HepG2 (cell line): ENCODE measurements around the gene RECQL5. TPM values are rescaled to one million over a fixed set of nuclear protein-coding genes. Genes with fewer than 3 reads are reported as not detected.
A peak's percentile ranks its signal among the peaks of the same experiment; 100 is the strongest.

ENCODE experiments used
- FOSL1 ChIP-seq: sonication (generic); formaldehyde crosslinking; IDR thresholded peaks from 2 replicates; pipeline ENCODE4 v1.9.0; 2021; ENCODE audit warnings: missing genetic modification reagents, borderline replicate concordance
- HCFC1 ChIP-seq: fragments of 150-350 bp; IDR thresholded peaks from 2 replicates; pipeline ENCODE4 v1.6.1; 2014; ENCODE audit warnings: low read depth, low read length
- HNRNPL ChIP-seq: fragments of 200-400 bp; formaldehyde crosslinking; IDR thresholded peaks from 2 replicates; pipeline ENCODE4 v1.6.1; 2017; ENCODE audit warnings: mild to moderate bottlenecking, low read depth, low read length
- JUNB ChIP-seq: sonication (generic); formaldehyde crosslinking; IDR thresholded peaks from 2 replicates; pipeline ENCODE4 v1.8.0; 2022; ENCODE audit warnings: missing genetic modification reagents, mild to moderate bottlenecking, borderline replicate concordance
- NPAS2 ChIP-seq: sonication (generic); formaldehyde crosslinking; IDR thresholded peaks from 2 replicates; pipeline ENCODE4 v1.8.0; 2022; ENCODE audit warnings: mild to moderate bottlenecking, missing genetic modification reagents, borderline replicate concordance
- ONECUT2 ChIP-seq: sonication (generic); formaldehyde crosslinking; IDR thresholded peaks from 2 replicates; pipeline ENCODE4 v1.4.0; 2020; ENCODE audit warnings: missing genetic modification reagents
- PTBP1 ChIP-seq: fragments of 200-400 bp; formaldehyde crosslinking; IDR thresholded peaks from 2 replicates; pipeline ENCODE4 v1.6.1; 2018; ENCODE audit warnings: low read length, low read depth; ENCODE audit not compliant: poor library complexity, severe bottlenecking
- RNF2 ChIP-seq: fragments of 450-650 bp; conservative IDR thresholded peaks from 2 replicates; pipeline ENCODE4 v1.6.1; 2016; ENCODE audit warnings: low read depth
- SMAD3 ChIP-seq: sonication (generic); formaldehyde crosslinking; IDR thresholded peaks from 2 replicates; pipeline ENCODE4 v1.4.0; 2020; ENCODE audit warnings: missing genetic modification reagents
- ZNF205 ChIP-seq: IDR thresholded peaks from 2 replicates; pipeline ENCODE4 v1.6.1; 2018; ENCODE audit warnings: missing biosample characterization, missing genetic modification reagents
- ZNF709 ChIP-seq: sonication (generic); formaldehyde crosslinking; IDR thresholded peaks from 2 replicates; pipeline ENCODE4 v1.5.0; 2020; ENCODE audit warnings: mild to moderate bottlenecking, missing genetic modification reagents
- ZNF768 ChIP-seq: sonication (generic); formaldehyde crosslinking; IDR thresholded peaks from 2 replicates; pipeline ENCODE4 v1.4.0; 2020; ENCODE audit warnings: missing genetic modification reagents
- polyA plus RNA-seq, 8 experiments: library from polyadenylated mRNA; depleted of rRNA in 3 of 8; stranded (reverse) in 7 of 8; unstranded in 1 of 8; fragments of >200 nt; fragmentation: Illumina TruSeq in 4 of 8; extraction: Trizol in 4 of 8; gene quantifications; 2 replicates each; pipeline versions ENCODE4 v1.2.1 to v1.2.3, GENCODE V29; 2011 to 2016; ENCODE audit warnings: low read depth in 4 of 8, missing spikeins in 1 of 8, mixed read lengths in 1 of 8; ENCODE audit not compliant: insufficient read depth in 1 of 8
- total RNA-seq, 5 experiments: library from RNA; depleted of rRNA; stranded (reverse); fragments of >200 nt; fragmentation: Illumina TruSeq; extraction: Trizol; gene quantifications; 2 replicates each; pipeline ENCODE4 v1.2.3, GENCODE V29; 2016; ENCODE audit warnings: low read depth in 1 of 5
- TF ChIP-seq, protein P1 (sequence below), 2 experiments: fragments of 450-650 bp in 1 of 2; sonication (generic) in 1 of 2; formaldehyde crosslinking; IDR thresholded peaks; 2 replicates each; pipeline versions ENCODE4 v1.5.0 to v1.8.0; 2020 to 2022; ENCODE audit warnings: mild to moderate bottlenecking in 1 of 2, missing genetic modification reagents in 1 of 2
- TF ChIP-seq, protein P2 (sequence below): IDR thresholded peaks from 2 replicates; pipeline ENCODE4 v1.6.1; 2016; ENCODE audit warnings: missing biosample characterization, missing genetic modification reagents, low read depth
- TF ChIP-seq, protein P3 (sequence below): sonication (generic); formaldehyde crosslinking; IDR thresholded peaks from one replicate; pipeline ENCODE4 v1.5.1; 2020; ENCODE audit warnings: mild to moderate bottlenecking, missing genetic modification reagents; ENCODE audit errors: not compliant biosample characterization
- TF ChIP-seq, protein P4 (sequence below): IDR thresholded peaks from 2 replicates; pipeline ENCODE4 v1.6.1; 2016; ENCODE audit warnings: mild to moderate bottlenecking
- TF ChIP-seq, protein P5 (sequence below): sonication (generic); formaldehyde crosslinking; IDR thresholded peaks from 2 replicates; pipeline ENCODE4 v1.8.1; 2023; ENCODE audit warnings: missing genetic modification reagents, mild to moderate bottlenecking, borderline replicate concordance

The RECQL5 gene
- total and polyA plus RNA-seq, 2 of the 13 experiments (the other 11 are each of a cell fraction or from before 2014, with no cell fraction given) = 27.7 to 32.0 TPM

DNA sequence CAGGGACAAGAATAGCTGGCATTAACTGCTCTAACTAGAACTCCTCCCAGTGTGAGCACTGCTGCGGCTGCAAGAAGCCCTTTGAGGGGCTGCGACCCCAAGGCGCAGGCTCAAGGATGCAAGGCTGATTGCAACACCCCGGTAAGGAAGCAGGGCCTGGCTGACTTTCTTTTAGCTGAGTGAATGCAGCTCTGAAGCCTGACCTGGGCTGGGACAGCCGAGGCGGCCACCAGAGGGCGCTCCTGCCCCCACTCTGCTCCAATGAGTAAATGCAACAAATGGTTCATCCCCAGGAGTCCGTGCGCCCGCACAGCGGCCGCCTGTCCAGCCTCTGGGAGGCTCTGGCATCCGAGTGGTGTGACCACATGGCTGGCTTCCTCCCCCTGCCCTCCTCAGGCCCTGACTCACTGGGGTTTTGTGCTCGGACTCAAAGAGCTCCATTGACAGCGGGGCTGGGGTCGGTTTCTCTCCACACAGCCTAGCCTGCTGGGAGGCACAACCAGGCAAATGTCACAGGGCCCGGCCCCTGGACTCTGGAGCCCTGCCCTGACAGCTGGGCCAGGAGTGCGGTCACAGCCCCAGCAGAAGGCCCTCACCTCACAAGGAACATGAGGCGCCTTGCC is 34.0 kb downstream of the RECQL5 start, which contains the start of gene SMIM5 (continued):
- TF ChIP-seq, protein P1, sequence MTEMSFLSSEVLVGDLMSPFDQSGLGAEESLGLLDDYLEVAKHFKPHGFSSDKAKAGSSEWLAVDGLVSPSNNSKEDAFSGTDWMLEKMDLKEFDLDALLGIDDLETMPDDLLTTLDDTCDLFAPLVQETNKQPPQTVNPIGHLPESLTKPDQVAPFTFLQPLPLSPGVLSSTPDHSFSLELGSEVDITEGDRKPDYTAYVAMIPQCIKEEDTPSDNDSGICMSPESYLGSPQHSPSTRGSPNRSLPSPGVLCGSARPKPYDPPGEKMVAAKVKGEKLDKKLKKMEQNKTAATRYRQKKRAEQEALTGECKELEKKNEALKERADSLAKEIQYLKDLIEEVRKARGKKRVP (CRISPR knock-in tag; IDR thresholded peaks at IDR 0.05) = no peak
- TF ChIP-seq, protein P2, sequence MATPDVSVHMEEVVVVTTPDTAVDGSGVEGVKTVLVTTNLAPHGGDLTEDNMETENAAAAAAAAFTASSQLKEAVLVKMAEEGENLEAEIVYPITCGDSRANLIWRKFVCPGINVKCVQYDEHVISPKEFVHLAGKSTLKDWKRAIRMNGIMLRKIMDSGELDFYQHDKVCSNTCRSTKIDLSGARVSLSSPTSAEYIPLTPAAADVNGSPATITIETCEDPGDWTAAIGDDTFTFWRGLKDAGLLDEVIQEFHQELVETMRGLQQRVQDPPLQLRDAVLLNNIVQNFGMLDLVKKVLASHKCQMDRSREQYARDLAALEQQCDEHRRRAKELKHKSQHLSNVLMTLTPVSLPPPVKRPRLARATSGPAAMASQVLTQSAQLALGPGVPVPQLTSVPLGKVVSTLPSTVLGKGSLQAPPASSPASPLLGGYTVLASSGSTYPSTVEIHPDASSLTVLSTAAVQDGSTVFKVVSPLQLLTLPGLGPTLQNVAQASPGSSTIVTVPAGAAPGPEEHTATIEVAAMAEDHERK = no peak
- TF ChIP-seq HNRNPL = 0 out of 2 replicates have a peak, but pooled peaks have one; percentile 51
- TF ChIP-seq HCFC1 = no peak
- TF ChIP-seq, protein P3, sequence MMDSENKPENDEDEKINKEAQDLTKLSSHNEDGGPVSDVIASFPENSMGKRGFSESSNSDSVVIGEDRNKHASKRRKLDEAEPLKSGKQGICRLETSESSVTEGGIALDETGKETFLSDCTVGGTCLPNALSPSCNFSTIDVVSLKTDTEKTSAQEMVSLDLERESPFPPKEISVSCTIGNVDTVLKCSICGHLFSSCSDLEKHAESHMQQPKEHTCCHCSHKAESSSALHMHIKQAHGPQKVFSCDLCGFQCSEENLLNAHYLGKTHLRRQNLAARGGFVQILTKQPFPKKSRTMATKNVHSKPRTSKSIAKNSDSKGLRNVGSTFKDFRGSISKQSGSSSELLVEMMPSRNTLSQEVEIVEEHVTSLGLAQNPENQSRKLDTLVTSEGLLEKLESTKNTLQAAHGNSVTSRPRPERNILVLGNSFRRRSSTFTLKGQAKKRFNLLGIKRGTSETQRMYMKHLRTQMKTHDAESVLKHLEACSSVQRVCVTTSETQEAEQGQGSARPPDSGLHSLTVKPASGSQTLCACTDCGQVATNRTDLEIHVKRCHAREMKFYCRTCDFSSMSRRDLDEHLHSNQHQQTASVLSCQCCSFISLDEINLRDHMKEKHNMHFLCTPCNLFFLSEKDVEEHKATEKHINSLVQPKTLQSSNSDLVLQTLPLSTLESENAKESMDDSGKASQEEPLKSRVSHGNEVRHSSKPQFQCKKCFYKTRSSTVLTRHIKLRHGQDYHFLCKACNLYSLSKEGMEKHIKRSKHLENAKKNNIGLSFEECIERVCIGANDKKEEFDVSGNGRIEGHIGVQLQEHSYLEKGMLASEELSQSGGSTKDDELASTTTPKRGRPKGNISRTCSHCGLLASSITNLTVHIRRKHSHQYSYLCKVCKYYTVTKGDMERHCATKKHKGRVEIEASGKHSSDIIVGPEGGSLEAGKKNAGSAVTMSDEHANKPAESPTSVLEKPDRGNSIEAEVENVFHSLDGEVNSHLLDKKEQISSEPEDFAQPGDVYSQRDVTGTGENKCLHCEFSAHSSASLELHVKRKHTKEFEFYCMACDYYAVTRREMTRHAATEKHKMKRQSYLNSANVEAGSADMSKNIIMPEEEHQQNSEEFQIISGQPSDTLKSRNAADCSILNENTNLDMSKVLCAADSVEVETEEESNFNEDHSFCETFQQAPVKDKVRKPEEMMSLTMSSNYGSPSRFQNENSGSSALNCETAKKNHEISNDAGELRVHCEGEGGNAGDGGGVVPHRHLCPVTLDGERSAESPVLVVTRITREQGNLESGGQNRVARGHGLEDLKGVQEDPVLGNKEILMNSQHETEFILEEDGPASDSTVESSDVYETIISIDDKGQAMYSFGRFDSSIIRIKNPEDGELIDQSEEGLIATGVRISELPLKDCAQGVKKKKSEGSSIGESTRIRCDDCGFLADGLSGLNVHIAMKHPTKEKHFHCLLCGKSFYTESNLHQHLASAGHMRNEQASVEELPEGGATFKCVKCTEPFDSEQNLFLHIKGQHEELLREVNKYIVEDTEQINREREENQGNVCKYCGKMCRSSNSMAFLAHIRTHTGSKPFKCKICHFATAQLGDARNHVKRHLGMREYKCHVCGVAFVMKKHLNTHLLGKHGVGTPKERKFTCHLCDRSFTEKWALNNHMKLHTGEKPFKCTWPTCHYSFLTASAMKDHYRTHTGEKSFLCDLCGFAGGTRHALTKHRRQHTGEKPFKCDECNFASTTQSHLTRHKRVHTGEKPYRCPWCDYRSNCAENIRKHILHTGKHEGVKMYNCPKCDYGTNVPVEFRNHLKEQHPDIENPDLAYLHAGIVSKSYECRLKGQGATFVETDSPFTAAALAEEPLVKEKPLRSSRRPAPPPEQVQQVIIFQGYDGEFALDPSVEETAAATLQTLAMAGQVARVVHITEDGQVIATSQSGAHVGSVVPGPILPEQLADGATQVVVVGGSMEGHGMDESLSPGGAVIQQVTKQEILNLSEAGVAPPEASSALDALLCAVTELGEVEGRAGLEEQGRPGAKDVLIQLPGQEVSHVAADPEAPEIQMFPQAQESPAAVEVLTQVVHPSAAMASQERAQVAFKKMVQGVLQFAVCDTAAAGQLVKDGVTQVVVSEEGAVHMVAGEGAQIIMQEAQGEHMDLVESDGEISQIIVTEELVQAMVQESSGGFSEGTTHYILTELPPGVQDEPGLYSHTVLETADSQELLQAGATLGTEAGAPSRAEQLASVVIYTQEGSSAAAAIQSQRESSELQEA (CRISPR knock-in tag) = no peak
- TF ChIP-seq ZNF709 (CRISPR knock-in tag) = no peak
- no peak for TF ChIP-seq ZNF768
- TF ChIP-seq RNF2 = no peak
- TF ChIP-seq, protein P4, sequence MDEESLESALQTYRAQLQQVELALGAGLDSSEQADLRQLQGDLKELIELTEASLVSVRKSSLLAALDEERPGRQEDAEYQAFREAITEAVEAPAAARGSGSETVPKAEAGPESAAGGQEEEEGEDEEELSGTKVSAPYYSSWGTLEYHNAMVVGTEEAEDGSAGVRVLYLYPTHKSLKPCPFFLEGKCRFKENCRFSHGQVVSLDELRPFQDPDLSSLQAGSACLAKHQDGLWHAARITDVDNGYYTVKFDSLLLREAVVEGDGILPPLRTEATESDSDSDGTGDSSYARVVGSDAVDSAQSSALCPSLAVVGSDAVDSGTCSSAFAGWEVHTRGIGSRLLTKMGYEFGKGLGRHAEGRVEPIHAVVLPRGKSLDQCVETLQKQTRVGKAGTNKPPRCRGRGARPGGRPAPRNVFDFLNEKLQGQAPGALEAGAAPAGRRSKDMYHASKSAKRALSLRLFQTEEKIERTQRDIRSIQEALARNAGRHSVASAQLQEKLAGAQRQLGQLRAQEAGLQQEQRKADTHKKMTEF = 0 out of 2 replicates have a peak, but pooled peaks have one; percentile 24
- TF ChIP-seq FOSL1 (CRISPR knock-in tag) = no peak
- no peak for TF ChIP-seq ONECUT2 (CRISPR knock-in tag)
- peak; percentile 38 for TF ChIP-seq PTBP1
- TF ChIP-seq NPAS2 = no peak
- TF ChIP-seq ZNF205 = 0 out of 2 replicates have a peak, but pooled peaks have one; percentile 15
- no peak for TF ChIP-seq JUNB (CRISPR knock-in tag)
- TF ChIP-seq SMAD3 = peak; percentile 49; the same call in 1 of the 2 replicates
- TF ChIP-seq, protein P5, sequence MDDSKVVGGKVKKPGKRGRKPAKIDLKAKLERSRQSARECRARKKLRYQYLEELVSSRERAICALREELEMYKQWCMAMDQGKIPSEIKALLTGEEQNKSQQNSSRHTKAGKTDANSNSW = no peak
